GF-D8 (cell line): ENCODE measurements around the gene TUT7.

ENCODE experiments used
- DNase-seq: peaks from one replicate; lab custom pipeline; 2025; lab: John Stamatoyannopoulos, UW

The TUT7 gene

DNA sequence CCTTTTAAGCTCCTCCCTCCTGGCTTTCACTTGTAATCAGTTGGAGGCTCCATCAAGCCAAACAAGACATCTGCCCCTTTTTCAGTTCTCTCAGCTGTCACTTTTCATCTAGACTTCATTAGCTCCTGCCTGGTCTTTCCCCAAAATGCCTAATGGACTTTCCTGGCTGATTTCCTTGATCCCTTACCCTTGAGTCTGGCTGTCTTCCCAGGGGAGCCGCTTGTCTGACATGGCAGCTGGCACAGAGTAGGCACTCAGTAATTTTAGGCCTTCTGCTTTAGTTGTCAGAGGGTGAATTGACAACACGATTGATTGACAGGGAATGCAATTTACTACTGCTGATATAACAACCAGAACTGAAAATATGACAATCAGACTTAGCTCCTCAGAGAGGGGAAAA is 96.8 kb downstream of the TUT7 start:
- DNase-seq = no peak

- DNase-seq = no peak
Measured at GRCh38 chr9:86256653-86257052, 97.6 kb downstream of the TUT7 start.

- no peak for DNase-seq
Measured at GRCh38 chr9:86253577-86253976, 100.6 kb downstream of the TUT7 start.

GRCh38 chr9:86252870-86253269 is 101.3 kb downstream of the TUT7 start:
- no peak for DNase-seq

DNA sequence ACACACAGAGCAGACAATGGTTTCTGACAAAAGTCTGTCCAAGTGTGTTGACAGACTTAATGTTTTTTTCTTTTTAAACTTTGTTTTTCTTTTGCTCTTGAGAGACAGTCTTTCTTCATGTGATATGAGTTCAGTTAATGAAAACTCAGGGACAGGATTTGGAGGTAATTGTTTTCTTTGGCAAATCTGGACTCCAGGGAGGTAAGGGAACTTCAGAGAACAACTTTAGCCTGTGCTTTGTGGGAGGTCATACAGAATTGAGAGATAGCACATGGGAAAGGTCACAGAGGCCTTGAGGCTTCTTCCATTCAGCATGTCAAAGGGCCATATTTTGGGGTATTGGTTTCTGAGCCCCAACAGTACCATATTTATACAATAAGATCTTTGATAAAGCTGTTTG is 104.1 kb downstream of the TUT7 start:
- DNase-seq = no peak

DNA sequence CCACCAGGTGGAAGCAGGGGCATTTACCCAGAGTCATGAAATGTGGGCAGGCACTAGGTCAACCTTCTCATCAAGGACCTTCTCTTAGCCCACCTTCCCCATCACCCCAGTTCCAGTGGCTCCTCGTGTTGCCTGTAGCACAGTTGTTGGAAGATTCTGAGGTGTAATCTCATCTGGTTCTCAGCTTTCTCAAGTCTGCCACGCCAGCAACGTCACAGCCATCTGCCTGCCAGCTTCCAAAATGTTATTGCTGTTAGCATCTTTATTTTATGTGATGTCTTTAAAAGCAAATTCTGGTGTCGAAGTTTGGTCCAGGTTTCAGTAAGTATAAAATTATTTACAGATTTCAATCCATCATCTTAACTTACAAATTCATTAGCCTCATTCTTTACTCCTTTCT is 105.5 kb downstream of the TUT7 start:
- DNase-seq = no peak

DNA sequence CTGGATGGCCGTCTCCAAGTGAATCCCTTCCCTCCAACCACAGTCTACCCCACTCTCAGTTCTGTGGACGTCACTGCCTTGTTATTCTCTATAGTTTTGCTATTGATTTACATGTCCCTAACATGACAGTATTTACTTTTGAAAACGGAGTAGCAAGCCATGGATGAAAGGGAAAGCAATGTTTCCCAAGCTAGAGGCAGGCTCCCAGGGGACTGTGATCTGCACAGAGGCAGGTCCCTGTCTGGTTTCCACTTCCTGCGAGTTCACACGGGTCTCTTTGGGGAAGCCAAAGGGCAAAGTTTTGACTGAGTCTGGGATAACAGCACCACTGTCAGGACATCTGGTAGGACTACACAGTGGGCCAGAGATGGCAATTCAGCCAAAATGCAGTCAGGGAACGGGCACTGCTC is 107.5 kb downstream of the TUT7 start:
- DNase-seq = peak; percentile 38

DNA sequence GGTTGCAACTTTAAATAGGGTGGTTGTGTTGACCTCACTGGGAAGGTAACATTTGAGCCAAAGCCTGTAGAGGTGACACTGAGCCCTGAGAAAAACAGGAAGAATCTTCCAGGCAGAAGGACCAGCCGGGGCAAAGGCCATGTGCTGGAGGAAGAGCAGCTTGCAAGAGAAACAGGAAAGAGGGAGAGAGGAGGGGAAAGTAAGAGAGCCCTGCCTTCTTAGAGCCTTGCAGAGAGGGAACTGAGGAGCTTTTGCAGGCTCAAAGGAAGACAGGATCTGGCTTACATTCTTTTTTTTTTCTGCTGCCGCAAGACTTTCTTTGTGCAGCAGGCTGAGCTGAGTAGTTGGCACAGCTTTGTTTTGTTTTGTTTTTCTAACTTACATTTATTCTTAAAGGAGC is 112.1 kb downstream of the TUT7 start:
- peak; percentile 24 for DNase-seq

GRCh38 chr9:86241216-86241615 is 113.0 kb downstream of the TUT7 start:
- no peak for DNase-seq

DNA sequence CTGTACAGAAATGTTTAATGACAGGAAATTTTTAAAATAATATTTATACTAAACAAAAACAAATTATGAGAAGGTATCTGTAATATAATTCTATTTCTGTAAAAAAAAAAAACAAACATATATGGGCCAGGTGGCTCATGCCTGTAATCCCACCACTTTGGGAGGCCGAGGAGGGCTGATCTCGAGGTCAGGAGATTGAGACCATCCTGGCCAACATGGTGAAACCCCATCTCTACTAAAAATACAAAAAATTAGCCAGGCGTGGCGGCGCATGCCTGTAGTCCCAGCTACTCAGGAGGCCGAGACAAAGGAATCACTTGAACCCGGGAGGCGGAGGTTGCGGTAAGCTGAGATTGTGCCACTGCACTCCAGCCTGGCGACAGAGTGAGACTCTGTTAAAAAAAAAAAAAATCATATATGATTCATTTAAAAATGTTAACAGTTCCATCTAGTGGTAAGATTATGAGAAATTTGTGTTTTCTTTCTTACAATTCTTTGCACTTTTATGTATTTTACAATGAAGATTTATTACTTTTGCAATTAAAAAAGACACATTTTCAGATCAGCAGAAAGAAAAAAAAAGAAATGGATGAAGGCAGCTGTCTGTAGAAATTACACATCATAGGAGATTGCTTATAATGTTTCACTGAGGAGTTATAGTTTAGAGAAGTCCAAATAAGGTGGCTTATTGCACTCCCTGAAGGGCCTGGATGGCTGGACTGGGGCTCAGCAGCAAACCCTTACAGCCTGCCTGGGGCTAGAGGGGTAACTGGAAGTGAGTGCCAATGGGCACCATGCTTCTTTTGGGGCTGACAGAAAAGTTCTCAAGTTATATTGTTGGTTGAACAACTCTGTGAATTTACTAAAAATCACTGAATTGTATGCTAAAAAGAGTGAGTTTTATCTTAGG is 115.1 kb downstream of the TUT7 start:
- no peak for DNase-seq
